Activated naive CD8-positive, alpha-beta T cell treated with anti-CD3 and anti-CD28 coated beads for 36 hours (primary cell): ENCODE measurements around the gene SCAF1. TPM values are rescaled to one million over a fixed set of nuclear protein-coding genes. Genes with fewer than 3 reads are reported as not detected.

ENCODE experiments used
- DNase-seq: peaks from one replicate; pipeline ENCODE4 v3.0.0; 2021
- H3K27ac Mint-ChIP-seq: one replicate; pipeline ENCODE4 v1.8.0; 2022; ENCODE audit warnings: mild to moderate bottlenecking, moderate library complexity, mixed read lengths
- H3K27me3 Mint-ChIP-seq: one replicate; pipeline ENCODE4 v1.8.0; 2022; ENCODE audit warnings: mild to moderate bottlenecking, mixed read lengths
- H3K36me3 Mint-ChIP-seq: one replicate; pipeline ENCODE4 v1.8.0; 2021; ENCODE audit warnings: mild to moderate bottlenecking, mixed read lengths
- H3K4me1 Mint-ChIP-seq: one replicate; pipeline ENCODE4 v1.8.0; 2021; ENCODE audit warnings: mixed read lengths
- H3K4me3 Mint-ChIP-seq: one replicate; pipeline ENCODE4 v1.8.0; 2022; ENCODE audit warnings: mild to moderate bottlenecking, moderate library complexity, mixed read lengths
- H3K9me3 Mint-ChIP-seq: one replicate; pipeline ENCODE4 v1.8.0; 2022; ENCODE audit warnings: mixed read lengths
- total RNA-seq, 2 experiments: library from RNA; stranded (reverse); gene quantifications; one replicate each; pipeline ENCODE4 v1.2.3, GENCODE V29; 2021

The SCAF1 gene
- total RNA-seq, 2 experiments from 2014 or later = 58.9 to 62.2 TPM

DNA sequence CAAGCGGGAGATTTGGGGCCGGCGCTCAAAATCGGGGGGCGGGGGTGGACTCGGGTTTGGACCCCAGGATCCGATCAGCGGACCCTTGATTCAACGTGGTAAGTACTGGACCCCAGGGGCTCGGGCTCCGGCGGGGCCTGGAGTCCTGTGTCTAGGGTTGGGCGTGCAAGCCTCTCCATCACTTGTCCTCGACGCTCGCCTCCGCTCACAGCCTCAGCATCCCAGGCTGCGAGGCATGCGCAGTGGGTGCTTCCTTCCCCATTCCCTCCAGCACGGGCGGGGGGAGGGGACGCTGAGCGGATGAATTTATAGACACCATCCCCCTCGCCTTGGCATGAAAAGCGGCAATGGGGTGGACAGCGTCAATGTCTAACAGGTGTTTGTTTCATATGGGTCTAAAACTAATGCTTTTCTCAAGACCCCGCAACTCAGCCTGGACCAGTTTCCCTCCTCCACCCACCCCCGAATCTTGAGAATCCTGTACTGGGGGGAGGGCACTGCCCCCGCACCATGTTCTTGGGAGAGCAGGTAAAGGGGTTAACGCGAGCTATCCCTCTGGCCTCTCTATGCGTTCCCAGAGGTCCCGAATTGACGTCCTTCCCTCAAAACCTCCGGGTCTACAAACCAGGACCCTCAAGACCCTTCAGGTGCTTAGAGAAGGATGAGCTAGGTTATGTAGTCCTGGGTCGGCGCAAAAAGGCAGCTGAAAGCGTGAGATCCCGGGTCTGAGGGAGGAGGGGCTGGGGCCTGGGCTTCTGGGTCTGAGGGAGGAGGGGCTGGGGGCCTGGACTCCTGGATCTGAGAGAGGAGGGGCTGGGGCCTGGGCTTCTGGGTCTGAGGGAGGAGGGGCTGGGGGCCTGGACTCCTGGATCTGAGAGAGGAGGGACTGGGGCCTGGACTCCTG, 49.5 kb downstream of the SCAF1 start:
- Mint-ChIP-seq H3K4me3 (peak overlapping the region; percentile 74), H3K27ac (peak overlapping the region; percentile 52), H3K4me1 (peaks cover 33% of the 10 kb centered on the region), H3K9me3 (no peaks in the 10 kb centered on the region), H3K36me3 (peaks cover 24% of the 10 kb centered on the region), H3K27me3 (peaks cover 26% of the 10 kb centered on the region)
- no peak for DNase-seq

DNA sequence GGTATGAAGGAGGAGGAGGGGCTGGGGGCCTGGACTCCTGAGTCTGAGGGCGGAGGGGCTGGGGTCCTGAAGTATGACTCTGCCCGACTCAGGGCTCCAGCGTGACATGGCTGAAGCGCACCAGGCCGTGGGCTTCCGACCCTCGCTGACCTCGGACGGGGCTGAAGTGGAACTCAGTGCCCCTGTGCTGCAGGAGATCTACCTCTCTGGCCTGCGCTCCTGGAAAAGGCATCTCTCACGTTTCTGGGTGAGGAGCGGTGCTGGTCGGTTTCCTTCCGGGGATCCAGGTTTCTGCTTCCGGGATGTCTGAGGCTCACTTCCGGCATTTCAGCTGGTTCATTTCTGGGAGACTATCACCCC, 50.1 kb downstream of the SCAF1 start:
- Mint-ChIP-seq H3K27ac (no peak overlapping the region), H3K27me3 (peaks cover 26% of the 10 kb centered on the region), H3K36me3 (peaks cover 21% of the 10 kb centered on the region), H3K4me1 (peaks cover 30% of the 10 kb centered on the region), H3K9me3 (no peaks in the 10 kb centered on the region), H3K4me3 (no peak overlapping the region)
- no peak for DNase-seq

DNA sequence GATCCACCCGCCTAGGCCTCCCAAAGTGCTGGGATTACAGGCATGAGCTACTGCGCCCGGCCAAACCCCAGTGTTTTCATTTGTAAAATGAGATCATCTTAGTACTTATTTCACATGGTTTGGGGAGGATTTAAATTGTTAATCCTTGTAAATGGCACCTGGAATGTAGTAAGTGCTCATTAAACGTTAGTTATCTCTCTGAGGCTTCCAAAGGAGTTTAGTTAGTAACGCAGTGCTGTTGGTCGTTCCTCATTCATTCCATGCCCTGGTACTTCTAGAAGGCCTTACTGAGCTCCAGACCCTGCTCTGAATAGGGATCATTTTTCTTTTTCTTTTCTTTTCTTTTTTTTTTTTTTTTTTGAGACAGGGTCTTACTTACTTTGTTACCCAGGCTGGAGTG, 54.1 kb downstream of the SCAF1 start:
- no peak overlapping the region for H3K4me3 Mint-ChIP-seq
- H3K36me3 Mint-ChIP-seq = no peaks in the 10 kb centered on the region

DNA sequence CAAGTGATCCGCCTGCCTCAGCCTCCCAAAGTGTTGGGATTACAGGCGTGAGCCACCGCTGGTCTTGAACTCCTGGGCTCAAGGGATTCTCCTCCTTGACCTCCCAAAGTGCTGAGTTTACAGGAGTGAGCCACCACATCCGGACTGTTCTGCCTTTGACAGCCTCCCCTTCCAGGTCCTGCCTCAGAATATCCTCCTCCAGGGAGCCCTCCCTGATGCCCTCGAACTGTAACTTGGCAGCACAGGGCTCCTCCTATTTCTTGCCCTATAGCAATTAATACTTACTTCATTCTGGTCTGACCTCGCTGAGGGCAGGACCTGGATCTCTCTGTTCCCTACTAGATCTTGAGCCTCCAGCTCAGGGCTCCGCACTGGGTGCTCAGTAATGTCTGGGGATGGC, 54.9 kb downstream of the SCAF1 start:
- H3K4me3 Mint-ChIP-seq = no peak overlapping the region
- H3K27ac Mint-ChIP-seq = no peak overlapping the region
- no peaks in the 10 kb centered on the region for H3K36me3 Mint-ChIP-seq
- DNase-seq = no peak
- no peaks in the 10 kb centered on the region for H3K9me3 Mint-ChIP-seq
- peaks cover 15% of the 10 kb centered on the region for H3K27me3 Mint-ChIP-seq
- H3K4me1 Mint-ChIP-seq = peaks cover 2% of the 10 kb centered on the region

More for the DNA sequence above, 54.1 kb downstream of the SCAF1 start:
- Mint-ChIP-seq H3K27ac (no peak overlapping the region), H3K9me3 (no peaks in the 10 kb centered on the region), H3K27me3 (peaks cover 22% of the 10 kb centered on the region), H3K4me1 (peaks cover 4% of the 10 kb centered on the region)
- DNase-seq = no peak

- Mint-ChIP-seq H3K27ac (no peak overlapping the region), H3K4me3 (no peak overlapping the region), H3K4me1 (no peaks in the 10 kb centered on the region), H3K27me3 (peaks cover 14% of the 10 kb centered on the region), H3K9me3 (no peaks in the 10 kb centered on the region), H3K36me3 (no peaks in the 10 kb centered on the region)
- no peak for DNase-seq
Measured at GRCh38 chr19:49699364-49699763, 57.4 kb downstream of the SCAF1 start.

DNA sequence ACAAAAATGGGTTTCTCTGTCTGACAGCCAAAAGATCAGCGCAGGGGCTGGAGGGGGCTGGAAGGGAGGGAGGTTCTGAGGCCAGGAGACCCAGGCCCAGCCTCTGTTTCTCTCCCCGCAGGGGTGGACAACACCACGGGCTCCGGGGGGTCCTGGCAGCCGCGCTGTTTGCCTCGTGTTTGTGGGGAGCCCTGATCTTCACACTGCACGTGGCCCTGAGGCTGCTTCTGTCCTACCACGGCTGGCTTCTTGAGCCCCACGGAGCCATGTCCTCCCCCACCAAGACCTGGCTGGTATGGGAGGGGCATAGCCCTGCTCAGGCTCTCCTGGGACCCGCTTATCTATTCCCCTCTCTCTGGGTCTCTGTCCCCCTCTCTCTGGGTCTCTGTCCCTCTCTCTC, 58.6 kb downstream of the SCAF1 start:
- Mint-ChIP-seq H3K27ac (no peak overlapping the region), H3K36me3 (no peaks in the 10 kb centered on the region), H3K9me3 (no peaks in the 10 kb centered on the region), H3K4me1 (no peaks in the 10 kb centered on the region), H3K27me3 (peaks cover 14% of the 10 kb centered on the region), H3K4me3 (no peak overlapping the region)
- DNase-seq = no peak

DNA sequence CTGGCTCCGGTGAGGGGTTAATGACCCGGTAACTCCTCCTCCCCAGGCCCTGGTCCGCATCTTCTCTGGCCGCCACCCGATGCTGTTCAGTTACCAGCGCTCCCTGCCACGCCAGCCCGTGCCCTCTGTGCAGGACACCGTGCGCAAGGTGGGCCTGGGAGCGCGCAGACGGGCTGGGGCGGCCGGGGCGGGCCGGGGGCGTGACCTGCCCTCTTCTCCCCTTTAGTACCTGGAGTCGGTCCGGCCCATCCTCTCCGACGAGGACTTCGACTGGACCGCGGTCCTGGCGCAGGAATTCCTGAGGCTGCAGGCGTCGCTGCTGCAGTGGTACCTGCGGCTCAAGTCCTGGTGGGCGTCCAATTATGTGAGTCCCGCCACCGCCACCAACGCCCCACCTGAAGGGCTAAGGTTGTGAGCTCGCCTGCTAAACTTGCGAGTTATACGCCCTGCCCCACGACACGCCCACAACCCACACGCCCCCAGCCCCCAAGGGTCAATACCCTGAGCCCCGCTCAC, 59.3 kb downstream of the SCAF1 start:
- DNase-seq = no peak
- Mint-ChIP-seq H3K4me1 (no peaks in the 10 kb centered on the region), H3K9me3 (no peaks in the 10 kb centered on the region), H3K4me3 (no peak overlapping the region), H3K27me3 (peaks cover 14% of the 10 kb centered on the region), H3K27ac (no peak overlapping the region), H3K36me3 (no peaks in the 10 kb centered on the region)

DNA sequence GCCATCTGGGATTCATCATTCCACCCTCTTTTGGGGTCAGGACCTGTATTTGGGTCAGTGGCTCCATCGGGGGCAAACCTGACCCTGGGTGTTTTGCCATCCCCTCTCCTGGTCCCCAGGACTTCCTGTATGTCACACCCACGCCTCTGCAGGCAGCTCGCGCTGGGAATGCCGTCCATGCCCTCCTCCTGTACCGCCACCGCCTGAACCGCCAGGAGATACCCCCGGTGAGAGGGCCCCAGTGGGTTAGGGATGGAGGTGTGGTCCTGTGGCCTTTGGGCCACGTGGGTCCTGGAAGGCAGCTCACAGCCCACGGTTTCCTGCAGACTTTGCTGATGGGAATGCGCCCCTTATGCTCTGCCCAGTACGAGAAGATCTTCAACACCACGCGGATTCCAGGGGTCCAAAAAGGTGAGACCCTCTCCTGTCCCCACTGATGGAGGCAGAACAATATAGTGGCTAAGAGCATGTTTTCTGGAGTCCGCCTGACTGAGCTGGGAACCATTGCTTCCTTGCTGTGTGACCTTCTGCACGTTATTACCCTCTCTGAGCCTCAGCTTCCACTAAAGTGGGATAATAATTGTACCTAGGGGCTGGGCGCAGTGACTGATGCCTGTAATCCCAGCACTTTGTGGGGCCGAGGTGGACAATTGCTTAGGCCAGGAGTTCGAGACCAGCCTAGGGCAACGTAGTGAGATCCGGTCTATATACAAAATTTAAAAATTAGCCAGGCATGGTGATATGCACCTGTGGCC, 63.1 kb downstream of the SCAF1 start:
- H3K36me3 Mint-ChIP-seq = no peaks in the 10 kb centered on the region
- no peak overlapping the region for H3K27ac Mint-ChIP-seq
- H3K27me3 Mint-ChIP-seq = peaks cover 16% of the 10 kb centered on the region
- H3K4me3 Mint-ChIP-seq = no peak overlapping the region
- no peaks in the 10 kb centered on the region for H3K9me3 Mint-ChIP-seq
- DNase-seq = no peak
- no peaks in the 10 kb centered on the region for H3K4me1 Mint-ChIP-seq

GRCh38 chr19:49705919-49706318, 63.9 kb downstream of the SCAF1 start:
- H3K27me3 Mint-ChIP-seq = peaks cover 15% of the 10 kb centered on the region
- no peaks in the 10 kb centered on the region for H3K4me1 Mint-ChIP-seq
- H3K36me3 Mint-ChIP-seq = no peaks in the 10 kb centered on the region
- no peak overlapping the region for H3K27ac Mint-ChIP-seq
- H3K4me3 Mint-ChIP-seq = no peak overlapping the region
- no peak for DNase-seq
- H3K9me3 Mint-ChIP-seq = no peaks in the 10 kb centered on the region

Other genes with a start within 250 kb of the SCAF1 start
- gene PTH2, start 218.8 kb upstream of the SCAF1 start, total RNA-seq = not detected
- not detected for gene GFY, start 216.8 kb upstream of the SCAF1 start, total RNA-seq
- gene SLC17A7, start 200.7 kb upstream of the SCAF1 start, total RNA-seq = not detected
- gene PIH1D1, start 190.4 kb upstream of the SCAF1 start, total RNA-seq = 100 to 1,000 TPM; 140 to 141 TPM
- gene ALDH16A1, start 189.0 kb upstream of the SCAF1 start, total RNA-seq = 10 to 100 TPM; 34.4 to 42.0 TPM
- 10 to 100 TPM; 61.0 to 63.5 TPM for gene FLT3LG, start 168.0 kb upstream of the SCAF1 start, total RNA-seq
- gene RPL13A, start 154.6 kb upstream of the SCAF1 start, total RNA-seq = 1,000 to 10,000 TPM; 3,663 to 3,691 TPM
- gene RPS11, start 145.8 kb upstream of the SCAF1 start, total RNA-seq = 1,000 to 10,000 TPM; 2,825 to 2,867 TPM
- 10 to 100 TPM; 11.5 to 12.2 TPM for gene FCGRT, start 129.5 kb upstream of the SCAF1 start, total RNA-seq
- gene RCN3, start 114.2 kb upstream of the SCAF1 start, total RNA-seq = 1 to 10 TPM; 3.6 to 4.3 TPM
- 10 to 100 TPM; 61.4 to 69.5 TPM for gene NOSIP, start 61.7 kb upstream of the SCAF1 start, total RNA-seq
- 1 to 10 TPM; 1.5 to 1.6 TPM for gene PRRG2, start 60.9 kb upstream of the SCAF1 start, total RNA-seq
- gene PRR12, start 51.0 kb upstream of the SCAF1 start, total RNA-seq = 10 to 100 TPM; 16.0 to 17.8 TPM
- gene RRAS, start 2.1 kb upstream of the SCAF1 start, total RNA-seq = 1 to 10 TPM; 4.4 to 5.0 TPM
- gene IRF3, start 23.6 kb downstream of the SCAF1 start, total RNA-seq = 100 to 1,000 TPM in 1 of 2 experiments, 10 to 100 TPM in 1; 94.5 to 105 TPM
- gene BCL2L12, start 23.7 kb downstream of the SCAF1 start, total RNA-seq = 10 to 100 TPM; 74.1 to 81.9 TPM
- gene PRMT1, start 35.1 kb downstream of the SCAF1 start, total RNA-seq = 100 to 1,000 TPM; 538 to 547 TPM
- 10 to 100 TPM in 1 of 2 experiments, 1 to 10 TPM in 1; 9.5 to 12.0 TPM for gene ADM5, start 47.4 kb downstream of the SCAF1 start, total RNA-seq
- 1 to 10 TPM in 1 of 2 experiments, under 1 TPM in 1; 0.89 to 1.1 TPM for gene CPT1C, start 48.9 kb downstream of the SCAF1 start, total RNA-seq
- under 1 TPM; 0.58 to 0.72 TPM for gene TSKS, start 121.1 kb downstream of the SCAF1 start, total RNA-seq
- 10 to 100 TPM; 83.0 to 83.2 TPM for gene AP2A1, start 124.8 kb downstream of the SCAF1 start, total RNA-seq
- gene FUZ, start 171.1 kb downstream of the SCAF1 start, total RNA-seq = 10 to 100 TPM; 28.7 to 30.9 TPM
- gene MED25, start 176.1 kb downstream of the SCAF1 start, total RNA-seq = 10 to 100 TPM; 41.6 to 44.8 TPM
- 10 to 100 TPM; 73.9 to 76.4 TPM for gene PTOV1, start 208.9 kb downstream of the SCAF1 start, total RNA-seq
- 100 to 1,000 TPM in 1 of 2 experiments, 10 to 100 TPM in 1; 78.9 to 143 TPM for gene PNKP, start 225.4 kb downstream of the SCAF1 start, total RNA-seq
- 10 to 100 TPM; 21.0 to 22.7 TPM for gene AKT1S1, start 235.1 kb downstream of the SCAF1 start, total RNA-seq
- gene TBC1D17, start 235.5 kb downstream of the SCAF1 start, total RNA-seq = 10 to 100 TPM; 22.6 to 24.0 TPM